Measurements from ENCODE around the gene CAGE1. TPM values are rescaled to one million over a fixed set of nuclear protein-coding genes. Genes with fewer than 3 reads are reported as not detected.

The CAGE1 gene
- total and polyA plus RNA-seq, 10 of the 15 experiments (the other 5 are each of a cell fraction or from before 2014, with no cell fraction given): 0.03 to 0.42 (median 0.08) TPM; not detected in 3

- BruUV-seq (replicated peaks): no TSS peak
- H3K79me2 ChIP-seq (ENCODE audit: control insufficient read depth, insufficient read depth, low read length): no peaks in the 10 kb centered on the region
- H3K4me1 ChIP-seq (ENCODE audit: control insufficient read depth, insufficient read depth, low read length): no peaks in the 10 kb centered on the region
- H3K4me3 ChIP-seq: no peak overlapping the region
- H3K27ac ChIP-seq (ENCODE audit: control insufficient read depth, insufficient read depth): no peak overlapping the region
- no peak for ATAC-seq
- in situ Hi-C loops (cut with MboI) (no loop called here), intact Hi-C loops (cut with micrococcal nuclease; ENCODE audit: unreplicated experiment) (no loop called here)
- TF ChIP-seq NFXL1 (IDR thresholded peaks at IDR 0.05; ENCODE audit: borderline replicate concordance): no peak
- no peak for TF ChIP-seq SREBF1 (IDR thresholded peaks at IDR 0.05; ENCODE audit: low read length)
- TF ChIP-seq, protein P1, sequence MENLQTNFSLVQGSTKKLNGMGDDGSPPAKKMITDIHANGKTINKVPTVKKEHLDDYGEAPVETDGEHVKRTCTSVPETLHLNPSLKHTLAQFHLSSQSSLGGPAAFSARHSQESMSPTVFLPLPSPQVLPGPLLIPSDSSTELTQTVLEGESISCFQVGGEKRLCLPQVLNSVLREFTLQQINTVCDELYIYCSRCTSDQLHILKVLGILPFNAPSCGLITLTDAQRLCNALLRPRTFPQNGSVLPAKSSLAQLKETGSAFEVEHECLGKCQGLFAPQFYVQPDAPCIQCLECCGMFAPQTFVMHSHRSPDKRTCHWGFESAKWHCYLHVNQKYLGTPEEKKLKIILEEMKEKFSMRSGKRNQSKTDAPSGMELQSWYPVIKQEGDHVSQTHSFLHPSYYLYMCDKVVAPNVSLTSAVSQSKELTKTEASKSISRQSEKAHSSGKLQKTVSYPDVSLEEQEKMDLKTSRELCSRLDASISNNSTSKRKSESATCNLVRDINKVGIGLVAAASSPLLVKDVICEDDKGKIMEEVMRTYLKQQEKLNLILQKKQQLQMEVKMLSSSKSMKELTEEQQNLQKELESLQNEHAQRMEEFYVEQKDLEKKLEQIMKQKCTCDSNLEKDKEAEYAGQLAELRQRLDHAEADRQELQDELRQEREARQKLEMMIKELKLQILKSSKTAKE (IDR thresholded peaks at IDR 0.05; ENCODE audit: low read depth, poor library complexity, severe bottlenecking): no peak
- TF ChIP-seq ATF3 (IDR thresholded peaks at IDR 0.05; ENCODE audit: borderline replicate concordance, extremely low read depth, low read depth, low read length): no peak
- no peak for TF ChIP-seq CBX3 (IDR thresholded peaks at IDR 0.05; ENCODE audit: borderline replicate concordance, low read depth)
- TF ChIP-seq NR2C1 (IDR thresholded peaks at IDR 0.05): no peak
- TF ChIP-seq POU2F2 (IDR thresholded peaks at IDR 0.05; ENCODE audit: borderline replicate concordance, low read depth, low read length): no peak
- no peak overlapping the region for H3K4me2 ChIP-seq (ENCODE audit: control insufficient read depth, insufficient read depth)
- H4K20me1 ChIP-seq (ENCODE audit: control insufficient read depth, insufficient read depth): no peaks in the 10 kb centered on the region
- FAIRE-seq: no peak
- ChIA-PET CTCF (interaction anchor here (1.3 kb wide), 1 partner anchor 8 kb away, joined by 4 read pairs; no protein-coding TSS in a partner anchor), RAD21 (ENCODE audit: unreplicated experiment) (no interaction called here), POLR2A (no interaction called here), SMC1A (ENCODE audit: uncharacterized antibody, unreplicated experiment) (interaction anchor here (0.8 kb wide), 1 partner anchor 15 kb away, joined by 3 read pairs; no protein-coding TSS in a partner anchor)
- no peaks in the 10 kb centered on the region for H3K36me3 ChIP-seq (ENCODE audit: control insufficient read depth in 2 of 2, insufficient read depth in 2 of 2, low read length in 1 of 2)
- WGBS (ENCODE audit: insufficient coverage, insufficient replicate concordance, low lambda C conversion rate, missing lambda C conversion rate): 75% methylated on average over 1 of the region's 1 CpG
- no peak for DNase-seq (ENCODE audit: low read depth, low spot score)
- H3K27me3 ChIP-seq (replicated peaks in 1 of 2; ENCODE audit: control insufficient read depth in 2 of 2, insufficient read depth in 2 of 2, low read length in 1 of 2): no peaks in the 10 kb centered on the region
- no peaks in the 10 kb centered on the region for H3K9me3 ChIP-seq (replicated peaks; ENCODE audit: control insufficient read depth, insufficient read depth, low read length)
- H3K9ac ChIP-seq (ENCODE audit: control insufficient read depth, insufficient read depth, low read length): no peak overlapping the region
- H2AFZ ChIP-seq (ENCODE audit: control insufficient read depth, low read depth, low read length): no peak overlapping the region
Observed at GRCh38 chr6:7377961-7378360, 11.6 kb downstream of the CAGE1 start.

Data from GM12878 (cell line).